ENCODE results near the gene MLLT11.

DNA sequence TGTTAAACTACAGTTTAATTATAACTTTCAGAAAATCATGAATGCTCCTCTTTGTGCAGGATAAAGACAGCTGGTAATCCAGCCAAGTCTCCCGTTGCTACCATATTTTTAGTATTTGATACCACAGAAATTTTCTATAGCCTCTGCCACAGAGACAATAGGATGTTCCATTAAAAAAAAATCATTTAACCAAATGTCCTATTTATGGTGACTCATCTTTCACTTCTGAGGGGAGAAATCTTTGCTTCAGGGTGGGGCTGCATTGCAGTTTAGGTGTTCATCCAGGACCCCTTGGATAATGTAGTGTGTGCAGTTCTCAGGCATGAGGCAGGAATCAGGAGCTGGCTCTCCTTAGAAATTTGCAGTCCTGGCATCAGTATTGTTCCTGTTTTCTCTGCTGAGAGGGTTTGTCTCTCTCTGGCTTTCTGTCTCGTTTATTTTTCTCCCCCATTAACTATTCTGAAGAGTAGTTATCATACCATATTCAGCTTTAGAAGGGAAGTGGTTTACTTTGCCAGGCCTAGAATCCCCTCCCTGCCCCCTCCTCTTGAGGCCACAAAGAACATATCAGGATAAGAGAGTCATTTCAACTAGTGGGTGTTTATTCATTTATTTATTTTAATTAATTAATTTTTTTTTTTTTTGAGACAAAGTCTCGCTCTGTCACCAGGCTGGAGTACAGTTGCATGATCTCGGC, 48.9 kb upstream of the MLLT11 start:
- TF ChIP-seq, protein P1, sequence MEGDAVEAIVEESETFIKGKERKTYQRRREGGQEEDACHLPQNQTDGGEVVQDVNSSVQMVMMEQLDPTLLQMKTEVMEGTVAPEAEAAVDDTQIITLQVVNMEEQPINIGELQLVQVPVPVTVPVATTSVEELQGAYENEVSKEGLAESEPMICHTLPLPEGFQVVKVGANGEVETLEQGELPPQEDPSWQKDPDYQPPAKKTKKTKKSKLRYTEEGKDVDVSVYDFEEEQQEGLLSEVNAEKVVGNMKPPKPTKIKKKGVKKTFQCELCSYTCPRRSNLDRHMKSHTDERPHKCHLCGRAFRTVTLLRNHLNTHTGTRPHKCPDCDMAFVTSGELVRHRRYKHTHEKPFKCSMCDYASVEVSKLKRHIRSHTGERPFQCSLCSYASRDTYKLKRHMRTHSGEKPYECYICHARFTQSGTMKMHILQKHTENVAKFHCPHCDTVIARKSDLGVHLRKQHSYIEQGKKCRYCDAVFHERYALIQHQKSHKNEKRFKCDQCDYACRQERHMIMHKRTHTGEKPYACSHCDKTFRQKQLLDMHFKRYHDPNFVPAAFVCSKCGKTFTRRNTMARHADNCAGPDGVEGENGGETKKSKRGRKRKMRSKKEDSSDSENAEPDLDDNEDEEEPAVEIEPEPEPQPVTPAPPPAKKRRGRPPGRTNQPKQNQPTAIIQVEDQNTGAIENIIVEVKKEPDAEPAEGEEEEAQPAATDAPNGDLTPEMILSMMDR (conservative IDR thresholded peaks at IDR 0.05), result no peak
- TF ChIP-seq ZFX (IDR thresholded peaks at IDR 0.05), result no peak
